Stimulated activated CD4-positive, alpha-beta T cell treated with anti-CD3 and anti-CD28 coated beads, Interleukin-15, amount 100 ng/mL, for 48 hours (primary cell): ENCODE results near the gene XRN1.

Experiments
- DNase-seq, 2 donors: peaks; one replicate each; pipeline ENCODE4 v3.0.0-alpha.2; 2020; ENCODE audit warnings: low read depth in 2 of 2

The XRN1 gene

DNA sequence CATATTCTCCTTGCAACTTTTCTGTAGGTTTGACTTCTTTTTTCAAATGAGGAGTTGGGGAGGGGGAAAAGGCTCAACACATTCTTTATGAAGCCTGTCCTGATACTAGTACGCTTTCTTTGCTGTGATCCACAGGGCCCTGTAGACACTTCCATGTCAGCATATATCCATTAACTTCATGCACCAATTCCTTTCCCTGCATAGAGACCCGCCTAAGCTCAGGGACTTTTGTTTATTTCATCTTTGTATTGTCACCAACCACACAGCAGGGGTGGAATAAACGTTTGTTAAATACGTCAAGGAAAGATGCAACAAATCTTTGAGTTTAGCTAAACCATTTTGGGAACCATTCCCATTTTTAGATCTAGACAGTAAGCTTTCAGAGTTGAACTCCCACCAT, 179.4 kb downstream of the XRN1 start:
- DNase-seq = no peak

DNA sequence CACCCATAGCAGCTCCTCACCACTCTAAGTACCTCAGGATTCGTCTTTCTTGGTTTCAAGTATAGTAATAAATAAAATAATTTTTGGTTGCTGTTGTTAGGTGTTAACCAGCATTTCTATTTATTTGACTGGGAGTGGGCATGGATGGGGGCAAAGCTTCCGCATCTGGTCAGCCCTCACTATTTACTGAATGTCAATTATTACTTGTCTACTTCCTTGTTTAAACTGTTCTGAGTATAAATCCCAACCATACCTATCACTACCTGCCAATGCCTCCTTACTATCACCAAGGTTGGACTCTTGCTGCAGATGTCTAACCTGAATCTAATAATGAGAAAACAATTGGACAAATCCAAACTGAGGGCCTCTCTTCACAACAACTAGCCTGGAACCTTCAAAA, 180.6 kb downstream of the XRN1 start:
- no peak for DNase-seq

DNA sequence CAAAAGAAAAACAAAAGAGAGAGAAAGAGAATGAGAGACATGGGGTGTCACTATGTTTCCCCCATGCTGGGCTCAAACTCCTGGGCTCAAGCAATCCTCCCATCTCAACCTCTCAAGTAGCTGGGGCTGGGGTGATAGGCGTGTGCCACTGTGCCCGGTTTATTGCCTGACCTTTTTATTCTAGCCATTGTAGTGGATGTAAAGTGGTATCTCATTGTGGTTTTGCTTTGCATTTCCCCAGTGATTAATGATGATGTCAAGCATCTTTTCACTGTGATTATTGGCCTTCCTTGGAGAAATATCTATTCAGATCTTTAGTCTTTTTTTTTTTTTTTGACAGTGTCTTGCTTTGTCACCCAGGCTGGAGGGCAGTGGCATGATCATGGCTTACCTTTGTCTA, 184.7 kb downstream of the XRN1 start:
- DNase-seq = no peak

DNA sequence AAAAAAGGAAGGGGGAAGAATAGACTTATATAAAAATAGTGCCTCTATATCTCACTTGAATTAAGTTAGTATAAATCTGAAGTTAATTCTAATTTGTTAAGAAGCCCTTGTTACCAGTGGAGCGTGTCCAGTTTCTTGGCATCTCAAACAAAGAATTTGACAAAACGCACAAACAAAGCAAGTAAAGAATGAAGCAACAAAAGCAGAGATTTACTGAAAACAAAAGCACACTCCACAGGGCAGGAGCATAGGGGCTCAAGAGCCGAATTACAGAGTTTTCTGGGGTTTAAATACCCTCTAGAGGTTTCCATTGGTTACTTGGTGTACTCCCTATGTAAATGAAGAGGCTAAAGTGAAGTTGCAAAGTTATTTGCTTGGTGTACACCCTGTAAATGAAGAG, 188.5 kb downstream of the XRN1 start:
- no peak for DNase-seq

DNA sequence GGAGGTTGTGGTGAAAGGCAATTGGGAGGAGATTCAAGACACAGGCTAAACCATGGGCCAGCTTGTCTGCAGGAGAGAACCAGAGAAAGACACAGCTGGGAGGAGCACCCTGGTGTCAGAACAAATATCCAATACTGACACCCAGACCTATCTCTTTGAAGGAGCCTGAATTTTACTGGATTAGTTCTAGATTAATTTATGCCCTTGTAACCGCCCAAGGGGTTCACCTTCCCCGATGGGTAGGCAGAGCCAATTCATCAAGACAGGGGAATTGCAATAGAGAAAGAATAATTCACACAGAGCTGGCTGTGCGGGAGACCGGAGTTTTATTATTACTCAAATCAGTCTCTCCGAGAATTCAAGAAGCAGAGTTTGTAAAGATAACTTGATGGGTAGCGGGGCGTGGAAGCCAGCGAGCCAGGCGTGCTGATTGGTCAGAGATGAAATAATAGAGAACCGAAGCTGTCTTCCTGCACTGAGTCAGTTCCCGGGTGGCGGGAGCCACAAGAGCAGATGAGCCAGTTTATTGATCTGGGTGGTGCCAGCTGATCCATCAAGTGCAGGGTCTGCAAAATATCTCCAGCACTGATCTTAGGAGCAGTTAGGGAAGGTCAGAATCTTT, 191.0 kb downstream of the XRN1 start:
- DNase-seq = no peak
